Activated CD8-positive, alpha-beta memory T cell treated with anti-CD3 and anti-CD28 coated beads for 1 hour (primary cell): ENCODE measurements around the gene HAGHL.
"Not testable (repeated sequence)": the region's sequence is repeated elsewhere in the genome, so short reads cannot be mapped to it uniquely, and the experiment has no call there.

Source experiments
- DNase-seq, 2 donors: peaks; one replicate each; pipeline ENCODE4 v3.0.0-alpha.2; 2020; ENCODE audit warnings: low read depth in 1 of 2; ENCODE audit errors: extremely low read depth in 1 of 2

HAGHL gene

GRCh38 chr16:706189-707061 is 20.5 kb upstream of the HAGHL start:
- no peak for DNase-seq

- no peak for DNase-seq
Observed at GRCh38 chr16:707062-707538, 19.8 kb upstream of the HAGHL start.

- DNase-seq, result no peak
Observed at GRCh38 chr16:708019-708418, 18.9 kb upstream of the HAGHL start.

- DNase-seq, result no peak
Observed at GRCh38 chr16:708959-709358, 17.9 kb upstream of the HAGHL start.

GRCh38 chr16:709566-710499 is 17.1 kb upstream of the HAGHL start:
- DNase-seq, result no peak

- DNase-seq, result no peak
Observed at GRCh38 chr16:710500-711075, 16.3 kb upstream of the HAGHL start.

- DNase-seq, result no peak
Observed at GRCh38 chr16:711084-711483, 15.8 kb upstream of the HAGHL start.

- peak; percentile 59 to 83 for DNase-seq
Observed at GRCh38 chr16:711548-712320, 15.2 kb upstream of the HAGHL start.

- not testable (repeated sequence) for DNase-seq
Observed at GRCh38 chr16:712740-713250, 14.1 kb upstream of the HAGHL start.

- no peak for DNase-seq
Observed at GRCh38 chr16:714079-714478, 12.8 kb upstream of the HAGHL start.

GRCh38 chr16:714558-715476 is 12.1 kb upstream of the HAGHL start, which contains the start of gene METRN:
Gene METRN, plus strand, starts transcription at chr16:715118. Its CDS starts 172 bp downstream, at chr16:715290.
- DNase-seq, result peak; percentile 65 to 88

GRCh38 chr16:715477-716199 is 11.3 kb upstream of the HAGHL start:
- no peak for DNase-seq

GRCh38 chr16:716200-716568 is 10.7 kb upstream of the HAGHL start:
- DNase-seq, result no peak

- DNase-seq, result no peak
Observed at GRCh38 chr16:716768-717325, 10.1 kb upstream of the HAGHL start.

- no peak for DNase-seq
Observed at GRCh38 chr16:717450-718245, 9.3 kb upstream of the HAGHL start.

- DNase-seq, result no peak
Observed at GRCh38 chr16:718389-718788, 8.5 kb upstream of the HAGHL start.

- no peak for DNase-seq
Observed at GRCh38 chr16:718922-719321, 8.0 kb upstream of the HAGHL start.
